Mesenchymal stem cell (in vitro differentiated cells and primary cell): ENCODE results near the gene C9orf43.

Experiments used
- DNase-seq: peaks from one replicate; pipeline ENCODE4 v3.0.0-alpha.2; 2013
- H2AFZ ChIP-seq: one replicate; pipeline ENCODE4 v1.6.1; 2013; ENCODE audit warnings: low read depth, mild to moderate bottlenecking, control low read depth, inconsistent platforms, low read length, moderate library complexity
- H2AK5ac ChIP-seq: 2 replicates; pipeline ENCODE4 v1.6.1; 2013; ENCODE audit warnings: low read length, moderate library complexity, mild to moderate bottlenecking, inconsistent platforms; ENCODE audit not compliant: severe bottlenecking
- H2BK120ac ChIP-seq: one replicate; pipeline ENCODE4 v1.6.1; 2013; ENCODE audit warnings: low read depth, mild to moderate bottlenecking, inconsistent platforms, low read length, moderate library complexity
- H2BK12ac ChIP-seq, 2 experiments: one replicate each; pipeline ENCODE4 v1.6.1; 2013; ENCODE audit warnings: inconsistent platforms in 2 of 2, low read length in 2 of 2, mild to moderate bottlenecking in 2 of 2, moderate library complexity in 2 of 2, control low read depth in 1 of 2
- H2BK15ac ChIP-seq: one replicate; pipeline ENCODE4 v1.6.1; 2013; ENCODE audit warnings: mild to moderate bottlenecking, low read depth, inconsistent platforms; ENCODE audit not compliant: poor library complexity, severe bottlenecking
- H2BK5ac ChIP-seq: 2 replicates; pipeline ENCODE4 v1.6.1; 2013; ENCODE audit warnings: low read depth, mild to moderate bottlenecking, low read length, control low read depth, inconsistent platforms; ENCODE audit not compliant: poor library complexity, severe bottlenecking
- H3K14ac ChIP-seq, 2 experiments: one replicate each; pipeline ENCODE4 v1.6.1; 2013; ENCODE audit warnings: inconsistent platforms in 2 of 2, low read length in 2 of 2, control low read depth in 1 of 2, mild to moderate bottlenecking in 1 of 2, moderate library complexity in 1 of 2
- H3K18ac ChIP-seq, 2 experiments: one replicate each; pipeline ENCODE4 v1.6.1; 2013; ENCODE audit warnings: inconsistent platforms in 2 of 2, low read length in 2 of 2, control low read depth in 1 of 2, low read depth in 1 of 2, mild to moderate bottlenecking in 1 of 2
- H3K23ac ChIP-seq, 2 experiments: one replicate each; pipeline ENCODE4 v1.6.1; 2013; ENCODE audit warnings: inconsistent platforms in 2 of 2, low read length in 2 of 2, mild to moderate bottlenecking in 2 of 2, moderate library complexity in 2 of 2, control low read depth in 1 of 2
- H3K27ac ChIP-seq: 2 replicates; pipeline ENCODE4 v1.5.1; 2013; ENCODE audit warnings: mild to moderate bottlenecking, moderate library complexity, low read length, control low read depth, inconsistent platforms; ENCODE audit not compliant: poor library complexity, severe bottlenecking
- H3K27me3 ChIP-seq, 2 experiments: 2 replicates each; pipeline versions ENCODE4 v1.6.1 to v1.7.0; 2013; ENCODE audit warnings: low read length in 2 of 2, mild to moderate bottlenecking in 2 of 2, moderate library complexity in 2 of 2, control low read depth in 1 of 2, inconsistent platforms in 1 of 2; ENCODE audit not compliant: control insufficient read depth in 1 of 2, insufficient read depth in 1 of 2
- H3K36me3 ChIP-seq, 2 experiments: 2 replicates each; pipeline versions ENCODE4 v1.6.1 to v1.7.0; 2013; ENCODE audit warnings: low read length in 2 of 2, control low read depth in 1 of 2, inconsistent platforms in 1 of 2, low read depth in 1 of 2, mild to moderate bottlenecking in 1 of 2; ENCODE audit not compliant: insufficient read depth in 2 of 2, control insufficient read depth in 1 of 2
- H3K4ac ChIP-seq, 2 experiments: one replicate each; pipeline ENCODE4 v1.6.1; 2013; ENCODE audit warnings: inconsistent platforms in 2 of 2, low read length in 2 of 2, mild to moderate bottlenecking in 2 of 2, moderate library complexity in 2 of 2, control low read depth in 1 of 2, low read depth in 1 of 2
- H3K4me1 ChIP-seq: 2 replicates; pipeline ENCODE4 v1.6.1; 2013; ENCODE audit warnings: low read depth, low read length, control low read depth; ENCODE audit not compliant: control insufficient read depth, insufficient read depth
- H3K4me2 ChIP-seq: 2 replicates; pipeline ENCODE4 v1.6.1; 2013; ENCODE audit warnings: low read length, mild to moderate bottlenecking, inconsistent platforms; ENCODE audit not compliant: poor library complexity, severe bottlenecking
- H3K4me3 ChIP-seq, 2 experiments: 2 replicates each; pipeline versions ENCODE4 v1.5.1 to v1.7.0; 2013; ENCODE audit warnings: low read length in 2 of 2, mild to moderate bottlenecking in 2 of 2, control low read depth in 1 of 2, low read depth in 1 of 2; ENCODE audit not compliant: insufficient read depth in 1 of 2
- H3K79me1 ChIP-seq: replicated peaks from 2 replicates; pipeline ENCODE4 v1.6.1; 2013; ENCODE audit warnings: mild to moderate bottlenecking, control low read depth, low read length, inconsistent platforms; ENCODE audit not compliant: poor library complexity, severe bottlenecking
- H3K9ac ChIP-seq: 2 replicates; pipeline ENCODE4 v1.7.0; 2013; ENCODE audit warnings: mild to moderate bottlenecking, low read length, moderate library complexity
- H3K9me3 ChIP-seq: 2 replicates; pipeline ENCODE4 v1.7.0; 2013; ENCODE audit warnings: mild to moderate bottlenecking, low read length; ENCODE audit not compliant: control insufficient read depth
- H4K8ac ChIP-seq: one replicate; pipeline ENCODE4 v1.6.1; 2013; ENCODE audit warnings: inconsistent platforms, mild to moderate bottlenecking, low read length, moderate library complexity
- H4K91ac ChIP-seq: one replicate; pipeline ENCODE4 v1.6.1; 2013; ENCODE audit warnings: mild to moderate bottlenecking, low read length, inconsistent platforms
- WGBS: methylation state at CpG from one replicate; pipeline ENCODE4 v1.1.7; 2013; ENCODE audit warnings: mixed read lengths; 5-methylcytosine and 5-hydroxymethylcytosine counted together

C9orf43 gene

DNA sequence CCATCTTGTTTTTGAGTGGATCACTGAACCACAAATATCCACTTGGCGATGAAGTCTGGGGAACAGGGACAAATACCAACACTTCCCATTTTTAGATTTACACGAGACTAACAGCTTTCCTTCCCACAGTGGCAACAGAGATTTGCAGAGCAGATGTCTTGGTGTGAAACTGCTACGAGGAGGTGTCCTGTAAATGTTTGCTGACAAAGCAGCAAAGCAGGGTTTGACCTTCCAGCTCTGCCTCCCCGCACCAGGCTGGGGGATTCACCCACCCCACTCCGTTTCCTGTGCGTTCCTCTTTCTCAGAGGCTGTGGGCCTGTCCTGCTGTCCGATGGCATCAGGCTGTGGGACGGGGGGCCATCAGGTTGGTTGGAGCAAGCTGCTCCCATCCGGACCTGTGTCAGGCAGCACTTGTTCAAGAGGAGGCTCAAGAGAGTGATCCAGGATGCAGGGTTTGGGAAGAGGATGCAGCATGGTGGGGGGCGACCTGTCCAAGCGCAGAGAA lies 52.3 kb downstream of the C9orf43 start:
- H2BK12ac ChIP-seq: no peak overlapping the region
- no peak overlapping the region for H3K9ac ChIP-seq
- H2AK5ac ChIP-seq: no peak overlapping the region
- H3K18ac ChIP-seq: no peak overlapping the region
- H3K9me3 ChIP-seq: no peaks in the 10 kb centered on the region
- H3K79me1 ChIP-seq: peaks cover 4% of the 10 kb centered on the region
- H3K14ac ChIP-seq: no peak overlapping the region
- no peak overlapping the region for H2BK5ac ChIP-seq
- H4K8ac ChIP-seq: peak overlapping the region; percentile 29
- H4K91ac ChIP-seq: no peak overlapping the region
- no peak overlapping the region for H3K4ac ChIP-seq
- H3K27me3 ChIP-seq: peaks cover 5 to 37% of the 10 kb centered on the region in 2 experiments
- H3K4me3 ChIP-seq: no peak overlapping the region
- DNase-seq: no peak
- no peak overlapping the region for H3K4me2 ChIP-seq
- H3K4me1 ChIP-seq: peaks cover 26% of the 10 kb centered on the region
- no peak overlapping the region for H2BK120ac ChIP-seq
- H2BK15ac ChIP-seq: no peak overlapping the region
- H3K36me3 ChIP-seq: no peaks in the 10 kb centered on the region
- WGBS: 76% methylated on average over 11 of the region's 11 CpGs
- H3K27ac ChIP-seq: no peak overlapping the region
- no peak overlapping the region for H3K23ac ChIP-seq
- H2AFZ ChIP-seq: no peak overlapping the region

- Histone ChIP-seq H3K4me1 (peaks cover 26% of the 10 kb centered on the region), H3K9ac (no peak within 1 kb of the TSS), H3K4me3 (peak within 1 kb of the TSS; percentile 48 to 63), H2AK5ac (no peak within 1 kb of the TSS), H2BK15ac (peak within 1 kb of the TSS; percentile 38), H3K79me1 (peaks cover 4% of the 10 kb centered on the region), H3K18ac (no peak within 1 kb of the TSS), H2AFZ (peak within 1 kb of the TSS; percentile 23), H3K27ac (no peak within 1 kb of the TSS), H4K91ac (no peak within 1 kb of the TSS), H3K9me3 (no peaks in the 10 kb centered on the region), H2BK120ac (no peak within 1 kb of the TSS), H3K4me2 (peak within 1 kb of the TSS; percentile 98), H4K8ac (peak within 1 kb of the TSS; percentile 41), H2BK5ac (no peak within 1 kb of the TSS), H3K4ac (no peak within 1 kb of the TSS), H3K36me3 (no peaks in the 10 kb centered on the region), H2BK12ac (peak within 1 kb of the TSS in 1 of 2 experiments; percentile 48), H3K27me3 (peaks cover 5 to 37% of the 10 kb centered on the region in 2 experiments), H3K23ac (peak within 1 kb of the TSS in 1 of 2 experiments; percentile 65), H3K14ac (peak within 1 kb of the TSS in 1 of 2 experiments; percentile 51)
- DNase-seq: no peak
- WGBS: 13% methylated on average over 40 of the region's 55 CpGs
These were observed 53.1 kb downstream of the C9orf43 start, which contains the start of gene RGS3 for GRCh38 chr9:113463418-113464285. Gene RGS3 (plus strand): TSS chr9:113463727. CDS start chr9:113463803, 76 bp downstream.

DNA sequence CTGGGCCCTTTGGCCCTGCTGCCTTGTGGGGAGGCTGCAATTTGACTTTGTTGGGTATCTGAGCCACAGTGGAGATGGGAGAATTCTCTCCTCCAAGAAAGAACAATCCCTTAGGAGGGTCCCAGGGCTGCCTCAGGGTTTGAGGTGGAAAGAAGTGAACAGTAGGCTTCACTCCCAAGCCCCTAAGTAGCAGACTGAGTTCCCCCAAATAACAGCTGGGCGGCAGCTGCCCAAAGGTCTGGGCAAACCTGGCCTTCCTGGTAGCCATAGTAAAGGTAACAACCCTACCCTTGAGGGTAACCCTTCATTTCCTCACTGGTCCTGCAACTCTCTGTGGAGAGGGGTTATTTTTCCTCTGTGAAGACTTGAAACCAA lies 53.7 kb downstream of the C9orf43 start:
- H3K36me3 ChIP-seq: no peaks in the 10 kb centered on the region
- peaks cover 28% of the 10 kb centered on the region for H3K4me1 ChIP-seq
- H3K4ac ChIP-seq: no peak overlapping the region
- peaks cover 5 to 37% of the 10 kb centered on the region in 2 experiments for H3K27me3 ChIP-seq
- no peak overlapping the region for H2BK12ac ChIP-seq
- H3K4me2 ChIP-seq: no peak overlapping the region
- WGBS: no CpG with 5 or more reads among the region's 1 CpG
- no peak overlapping the region for H2BK5ac ChIP-seq
- no peak overlapping the region for H3K4me3 ChIP-seq
- no peak overlapping the region for H2AK5ac ChIP-seq
- H2BK15ac ChIP-seq: no peak overlapping the region
- H2AFZ ChIP-seq: no peak overlapping the region
- H3K18ac ChIP-seq: no peak overlapping the region
- H4K91ac ChIP-seq: no peak overlapping the region
- H4K8ac ChIP-seq: no peak overlapping the region
- DNase-seq: no peak
- H3K14ac ChIP-seq: no peak overlapping the region
- H2BK120ac ChIP-seq: no peak overlapping the region
- no peak overlapping the region for H3K23ac ChIP-seq
- H3K79me1 ChIP-seq: peaks cover 4% of the 10 kb centered on the region
- no peaks in the 10 kb centered on the region for H3K9me3 ChIP-seq
- no peak overlapping the region for H3K27ac ChIP-seq
- no peak overlapping the region for H3K9ac ChIP-seq

- no peak overlapping the region for H2AFZ ChIP-seq
These were observed 55.1 kb downstream of the C9orf43 start for GRCh38 chr9:113465599-113466140.

More at GRCh38 chr9:113465599-113466140, 55.1 kb downstream of the C9orf43 start:
- Histone ChIP-seq H3K18ac (no peak overlapping the region), H4K91ac (no peak overlapping the region), H2BK5ac (no peak overlapping the region), H3K4ac (no peak overlapping the region), H3K36me3 (no peaks in the 10 kb centered on the region), H3K27me3 (peaks cover 5 to 37% of the 10 kb centered on the region in 2 experiments), H3K4me3 (no peak overlapping the region), H3K14ac (no peak overlapping the region), H3K4me1 (peaks cover 28% of the 10 kb centered on the region), H3K9me3 (no peaks in the 10 kb centered on the region), H4K8ac (no peak overlapping the region), H3K23ac (no peak overlapping the region), H2BK120ac (no peak overlapping the region), H3K79me1 (peaks cover 4% of the 10 kb centered on the region), H3K9ac (no peak overlapping the region), H3K27ac (no peak overlapping the region), H2BK12ac (no peak overlapping the region), H2BK15ac (no peak overlapping the region), H3K4me2 (no peak overlapping the region), H2AK5ac (no peak overlapping the region)
- WGBS: 87% methylated on average over 2 of the region's 2 CpGs
- no peak for DNase-seq
